Activated CD8-positive, alpha-beta T cell treated with anti-CD3 and anti-CD28 coated beads, Interleukin-2, amount 10 ng/mL, durations not matched to agents 7 days and 5 days (primary cell): ENCODE measurements around the gene AOPEP. TPM values are rescaled to one million over a fixed set of nuclear protein-coding genes. Genes with fewer than 3 reads are reported as not detected.

Experiments used
- ATAC-seq: fragments of 150-1000 bp; cut with Tn5 transposase; one replicate; pipeline ENCODE4 v1.10.0; 2021; ENCODE audit warnings: moderate library complexity
- CTCF ChIA-PET: fragments of 350-600 bp; sonication (Branson Sonifier 250); formaldehyde crosslinking; loops from one replicate; lab custom pipeline; 2021; ENCODE audit warnings: antibody characterized with exemption; lab: Charles Lee
- POLR2A ChIA-PET: fragments of 350-600 bp; sonication (Branson Sonifier 250); formaldehyde crosslinking; loops from one replicate; lab custom pipeline; 2021; ENCODE audit warnings: antibody characterized with exemption; lab: Charles Lee
- DNase-seq: peaks from one replicate; pipeline ENCODE4 v3.0.0-alpha.2; 2020
- H3K27ac Mint-ChIP-seq: one replicate; pipeline ENCODE4 v1.8.0; 2021; ENCODE audit warnings: mild to moderate bottlenecking, mixed read lengths
- H3K27me3 Mint-ChIP-seq: one replicate; pipeline ENCODE4 v1.8.0; 2021; ENCODE audit warnings: low read depth, mixed read lengths
- H3K36me3 Mint-ChIP-seq: one replicate; pipeline ENCODE4 v1.8.0; 2021; ENCODE audit warnings: low read depth, mixed read lengths
- H3K4me1 Mint-ChIP-seq: one replicate; pipeline ENCODE4 v1.8.0; 2021; ENCODE audit warnings: low read depth, mixed read lengths
- H3K4me3 Mint-ChIP-seq: one replicate; pipeline ENCODE4 v1.8.0; 2021; ENCODE audit warnings: mild to moderate bottlenecking, mixed read lengths
- H3K9me3 Mint-ChIP-seq: one replicate; pipeline ENCODE4 v1.8.0; 2022; ENCODE audit warnings: mixed read lengths; ENCODE audit not compliant: insufficient read depth
- total RNA-seq, 2 experiments: library from RNA; stranded (reverse); gene quantifications; one replicate each; pipeline ENCODE4 v1.2.3, GENCODE V29; 2021

AOPEP gene
- total RNA-seq, 2 experiments from 2014 or later = 7.2 to 8.9 TPM

- Mint-ChIP-seq H3K4me1 (no peaks in the 10 kb centered on the region), H3K4me3 (no peak overlapping the region), H3K27ac (no peak overlapping the region), H3K36me3 (no peaks in the 10 kb centered on the region), H3K27me3 (no peaks in the 10 kb centered on the region), H3K9me3 (no peaks in the 10 kb centered on the region)
- CTCF ChIA-PET = interaction anchor here (0.8 to 8.5 kb wide), 5 partner anchors 9 to 456 kb away, joined by 3 to 194 read pairs (median 8); no protein-coding TSS in a partner anchor
- no peak for ATAC-seq
- no peak for DNase-seq
- POLR2A ChIA-PET = interaction anchor here (0.5 kb wide), 1 partner anchor 1320 kb away, joined by 5 read pairs; no protein-coding TSS in a partner anchor
Observed at GRCh38 chr9:95124582-95125367, 398.3 kb downstream of the AOPEP start.

GRCh38 chr9:95125652-95126051, 399.2 kb downstream of the AOPEP start:
- no peaks in the 10 kb centered on the region for H3K9me3 Mint-ChIP-seq
- ATAC-seq = no peak
- DNase-seq = no peak
- H3K4me3 Mint-ChIP-seq = no peak overlapping the region
- H3K36me3 Mint-ChIP-seq = no peaks in the 10 kb centered on the region
- CTCF ChIA-PET = interaction anchor here (0.8 to 8.5 kb wide), 8 partner anchors 9 to 457 kb away, joined by 3 to 194 read pairs (median 4); no protein-coding TSS in a partner anchor
- H3K27me3 Mint-ChIP-seq = no peaks in the 10 kb centered on the region
- POLR2A ChIA-PET = no interaction called here
- H3K27ac Mint-ChIP-seq = no peak overlapping the region
- H3K4me1 Mint-ChIP-seq = no peaks in the 10 kb centered on the region

GRCh38 chr9:95126739-95127138, 400.2 kb downstream of the AOPEP start:
- no peak for ATAC-seq
- no peaks in the 10 kb centered on the region for H3K36me3 Mint-ChIP-seq
- DNase-seq = no peak
- H3K4me1 Mint-ChIP-seq = no peaks in the 10 kb centered on the region
- no peaks in the 10 kb centered on the region for H3K27me3 Mint-ChIP-seq
- ChIA-PET CTCF (interaction anchor here (0.6 to 8.5 kb wide), 16 partner anchors 8 to 458 kb away, joined by 3 to 194 read pairs (median 5); no protein-coding TSS in a partner anchor), POLR2A (no interaction called here)
- H3K27ac Mint-ChIP-seq = no peak overlapping the region
- no peak overlapping the region for H3K4me3 Mint-ChIP-seq
- H3K9me3 Mint-ChIP-seq = no peaks in the 10 kb centered on the region

GRCh38 chr9:95127249-95128176, 401.0 kb downstream of the AOPEP start:
- Mint-ChIP-seq H3K27ac (no peak overlapping the region), H3K36me3 (no peaks in the 10 kb centered on the region), H3K27me3 (no peaks in the 10 kb centered on the region), H3K4me1 (no peaks in the 10 kb centered on the region), H3K4me3 (no peak overlapping the region), H3K9me3 (no peaks in the 10 kb centered on the region)
- ChIA-PET CTCF (interaction anchor here (0.6 to 8.5 kb wide), 34 partner anchors 8 to 470 kb away, joined by 3 to 194 read pairs (median 4); no protein-coding TSS in a partner anchor), POLR2A (interaction anchor here (0.6 kb wide), 1 partner anchor 936 kb away, joined by 3 read pairs; no protein-coding TSS in a partner anchor)
- peak; percentile 79 for DNase-seq
- ATAC-seq = peak; percentile 96

GRCh38 chr9:95128177-95128524, 401.7 kb downstream of the AOPEP start:
- ATAC-seq = no peak
- H3K27ac Mint-ChIP-seq = no peak overlapping the region
- no peaks in the 10 kb centered on the region for H3K36me3 Mint-ChIP-seq
- ChIA-PET CTCF (interaction anchor here (0.6 to 8.5 kb wide), 30 partner anchors 9 to 471 kb away, joined by 3 to 194 read pairs (median 4); no protein-coding TSS in a partner anchor), POLR2A (interaction anchor here (0.6 kb wide), 1 partner anchor 935 kb away, joined by 3 read pairs; no protein-coding TSS in a partner anchor)
- no peak for DNase-seq
- H3K4me1 Mint-ChIP-seq = no peaks in the 10 kb centered on the region
- H3K4me3 Mint-ChIP-seq = no peak overlapping the region
- H3K9me3 Mint-ChIP-seq = no peaks in the 10 kb centered on the region
- no peaks in the 10 kb centered on the region for H3K27me3 Mint-ChIP-seq

- POLR2A ChIA-PET = no interaction called here
- ATAC-seq = no peak
- no peaks in the 10 kb centered on the region for H3K36me3 Mint-ChIP-seq
- CTCF ChIA-PET = interaction anchor here (0.8 to 8.5 kb wide), 18 partner anchors 11 to 464 kb away, joined by 3 to 194 read pairs (median 5); no protein-coding TSS in a partner anchor
- no peaks in the 10 kb centered on the region for H3K4me1 Mint-ChIP-seq
- no peak overlapping the region for H3K27ac Mint-ChIP-seq
- H3K9me3 Mint-ChIP-seq = no peaks in the 10 kb centered on the region
- H3K4me3 Mint-ChIP-seq = no peak overlapping the region
- DNase-seq = no peak
- H3K27me3 Mint-ChIP-seq = no peaks in the 10 kb centered on the region
Observed at GRCh38 chr9:95129476-95130291, 403.2 kb downstream of the AOPEP start.

- Mint-ChIP-seq H3K27me3 (no peaks in the 10 kb centered on the region), H3K4me3 (no peak overlapping the region), H3K36me3 (no peaks in the 10 kb centered on the region), H3K9me3 (no peaks in the 10 kb centered on the region), H3K27ac (no peak overlapping the region), H3K4me1 (no peaks in the 10 kb centered on the region)
- CTCF ChIA-PET = interaction anchor here (0.8 to 8.5 kb wide), 34 partner anchors 8 to 1087 kb away, joined by 3 to 194 read pairs (median 4); no protein-coding TSS in a partner anchor
- POLR2A ChIA-PET = no interaction called here
- ATAC-seq (no peak), DNase-seq (no peak)
Observed at GRCh38 chr9:95130484-95130883, 404.0 kb downstream of the AOPEP start.

- no peaks in the 10 kb centered on the region for H3K36me3 Mint-ChIP-seq
- no peak overlapping the region for H3K27ac Mint-ChIP-seq
- POLR2A ChIA-PET = interaction anchor here (1.0 kb wide), 1 partner anchor 405 kb away, joined by 3 read pairs; the partner anchor contains the start of gene AOPEP
- H3K27me3 Mint-ChIP-seq = no peaks in the 10 kb centered on the region
- DNase-seq (peak; percentile 56), ATAC-seq (no peak)
- H3K9me3 Mint-ChIP-seq = no peaks in the 10 kb centered on the region
- no peak overlapping the region for H3K4me3 Mint-ChIP-seq
- H3K4me1 Mint-ChIP-seq = no peaks in the 10 kb centered on the region
- CTCF ChIA-PET = interaction anchor here (0.6 to 8.5 kb wide), 53 partner anchors 9 to 1086 kb away, joined by 3 to 194 read pairs (median 4); no protein-coding TSS in a partner anchor
Observed at GRCh38 chr9:95131023-95131943, 404.8 kb downstream of the AOPEP start.

GRCh38 chr9:95132366-95133324, 406.1 kb downstream of the AOPEP start:
- no peak overlapping the region for H3K4me3 Mint-ChIP-seq
- no peak for DNase-seq
- no peaks in the 10 kb centered on the region for H3K4me1 Mint-ChIP-seq
- no peak for ATAC-seq
- no peaks in the 10 kb centered on the region for H3K9me3 Mint-ChIP-seq
- no peaks in the 10 kb centered on the region for H3K36me3 Mint-ChIP-seq
- CTCF ChIA-PET = interaction anchor here (0.7 to 8.5 kb wide), 15 partner anchors 10 to 1085 kb away, joined by 3 to 194 read pairs (median 8); no protein-coding TSS in a partner anchor
- no peaks in the 10 kb centered on the region for H3K27me3 Mint-ChIP-seq
- POLR2A ChIA-PET = no interaction called here
- H3K27ac Mint-ChIP-seq = no peak overlapping the region
